GM23338 (cell line): ENCODE results near the gene VTCN1.

Experiments used
- CREB1 ChIP-seq: fragments of 250-450 bp; sonication (Bioruptor Pico); IDR thresholded peaks from 2 replicates; pipeline ENCODE4 v1.5.0; 2020; ENCODE audit warnings: low read depth, mild to moderate bottlenecking, moderate library complexity
- CTCF ChIP-seq, 2 experiments: fragments of 200-600 bp in 1 of 2; sonication (generic) in 1 of 2; conservative IDR thresholded peaks; 2 replicates each; pipeline versions ENCODE4 v1.5.1 to v1.6.1; 2016 to 2017; ENCODE audit warnings: antibody characterized with exemption in 2 of 2, low read depth in 2 of 2, mild to moderate bottlenecking in 2 of 2, moderate library complexity in 1 of 2
- EZH2 ChIP-seq: fragments of 200-600 bp; sonication (generic); IDR thresholded peaks from one replicate; pipeline ENCODE4 v1.8.0; 2017; ENCODE audit warnings: antibody characterized with exemption, mild to moderate bottlenecking, low read depth; ENCODE audit not compliant: unreplicated experiment
- JUNB ChIP-seq: IDR thresholded peaks from one replicate; pipeline ENCODE4 v1.6.1; 2016; ENCODE audit warnings: antibody characterized with exemption; ENCODE audit not compliant: unreplicated experiment
- POLR2AphosphoS5 ChIP-seq: IDR thresholded peaks from 2 replicates; pipeline ENCODE4 v1.6.1; 2016; ENCODE audit warnings: antibody characterized with exemption, low read depth
- REST ChIP-seq: IDR thresholded peaks from one replicate; pipeline ENCODE4 v1.6.1; 2018; ENCODE audit warnings: antibody characterized with exemption; ENCODE audit not compliant: unreplicated experiment
- ZNF114 ChIP-seq: fragments of 250-450 bp; sonication (Bioruptor Pico); IDR thresholded peaks from 2 replicates; pipeline ENCODE4 v1.5.0; 2020; ENCODE audit warnings: mild to moderate bottlenecking, moderate library complexity

GRCh38 chr1:117188170-117188815 lies 22.4 kb downstream of the VTCN1 start:
- TF ChIP-seq CTCF (conservative IDR thresholded peaks at IDR 0.05; ENCODE audit: low read depth in 2 of 2) (no peak), JUNB (no peak), POLR2AphosphoS5 (no peak), EZH2 (no peak), ZNF114 (no peak), CREB1 (CRISPR knock-in tag) (no peak), REST (no peak)
